ENCODE results near the gene MIP.

Gene MIP

DNA sequence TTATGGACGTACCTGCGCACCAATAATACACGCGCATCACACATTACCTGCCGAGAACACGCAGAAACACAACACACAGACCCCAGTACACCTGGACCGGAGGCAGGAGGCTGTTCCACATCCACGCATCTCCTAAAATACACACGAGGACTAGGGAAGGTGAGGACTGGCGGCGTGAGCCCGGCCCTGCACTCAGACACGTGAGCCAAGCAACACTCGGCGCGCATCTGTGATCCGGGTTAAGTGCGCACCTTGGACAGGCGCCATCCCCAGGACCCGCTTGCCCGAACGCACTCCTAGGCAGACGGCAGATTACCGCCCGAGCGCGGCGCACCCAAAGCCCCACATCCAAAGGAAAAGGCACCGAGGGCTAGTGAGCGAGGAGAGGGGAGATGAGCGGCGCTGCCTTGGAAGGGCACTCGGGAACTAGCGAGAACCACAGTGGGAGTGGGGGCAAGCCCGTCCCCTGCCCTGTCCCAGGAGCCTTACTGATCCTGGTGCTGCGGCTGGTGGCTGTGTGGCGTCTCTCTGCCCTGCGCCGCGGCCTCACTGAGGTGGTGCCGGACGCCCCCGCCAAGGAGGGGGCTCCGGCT lies 33.1 kb upstream of the MIP start (continued):
- no peak for TF ChIP-seq ZNF221 (tag by site-specific recombination; IDR thresholded peaks at IDR 0.05; ENCODE audit: borderline replicate concordance)
- TF ChIP-seq, protein P1, sequence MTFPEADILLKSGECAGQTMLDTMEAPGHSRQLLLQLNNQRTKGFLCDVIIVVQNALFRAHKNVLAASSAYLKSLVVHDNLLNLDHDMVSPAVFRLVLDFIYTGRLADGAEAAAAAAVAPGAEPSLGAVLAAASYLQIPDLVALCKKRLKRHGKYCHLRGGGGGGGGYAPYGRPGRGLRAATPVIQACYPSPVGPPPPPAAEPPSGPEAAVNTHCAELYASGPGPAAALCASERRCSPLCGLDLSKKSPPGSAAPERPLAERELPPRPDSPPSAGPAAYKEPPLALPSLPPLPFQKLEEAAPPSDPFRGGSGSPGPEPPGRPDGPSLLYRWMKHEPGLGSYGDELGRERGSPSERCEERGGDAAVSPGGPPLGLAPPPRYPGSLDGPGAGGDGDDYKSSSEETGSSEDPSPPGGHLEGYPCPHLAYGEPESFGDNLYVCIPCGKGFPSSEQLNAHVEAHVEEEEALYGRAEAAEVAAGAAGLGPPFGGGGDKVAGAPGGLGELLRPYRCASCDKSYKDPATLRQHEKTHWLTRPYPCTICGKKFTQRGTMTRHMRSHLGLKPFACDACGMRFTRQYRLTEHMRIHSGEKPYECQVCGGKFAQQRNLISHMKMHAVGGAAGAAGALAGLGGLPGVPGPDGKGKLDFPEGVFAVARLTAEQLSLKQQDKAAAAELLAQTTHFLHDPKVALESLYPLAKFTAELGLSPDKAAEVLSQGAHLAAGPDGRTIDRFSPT (tag by site-specific recombination; IDR thresholded peaks at IDR 0.05) = peak; percentile 60; the same call in 1 of the 2 replicates
- no peak for TF ChIP-seq ZNF239 (tag by site-specific recombination; IDR thresholded peaks at IDR 0.05)
- 0 out of 2 replicates have a peak, but pooled peaks have one; percentile 16 for TF ChIP-seq ZNF416 (tag by site-specific recombination; IDR thresholded peaks at IDR 0.05)
- TF ChIP-seq PATZ1 (tag by site-specific recombination; IDR thresholded peaks at IDR 0.05) = peak; percentile 95
- TF ChIP-seq, protein P2, sequence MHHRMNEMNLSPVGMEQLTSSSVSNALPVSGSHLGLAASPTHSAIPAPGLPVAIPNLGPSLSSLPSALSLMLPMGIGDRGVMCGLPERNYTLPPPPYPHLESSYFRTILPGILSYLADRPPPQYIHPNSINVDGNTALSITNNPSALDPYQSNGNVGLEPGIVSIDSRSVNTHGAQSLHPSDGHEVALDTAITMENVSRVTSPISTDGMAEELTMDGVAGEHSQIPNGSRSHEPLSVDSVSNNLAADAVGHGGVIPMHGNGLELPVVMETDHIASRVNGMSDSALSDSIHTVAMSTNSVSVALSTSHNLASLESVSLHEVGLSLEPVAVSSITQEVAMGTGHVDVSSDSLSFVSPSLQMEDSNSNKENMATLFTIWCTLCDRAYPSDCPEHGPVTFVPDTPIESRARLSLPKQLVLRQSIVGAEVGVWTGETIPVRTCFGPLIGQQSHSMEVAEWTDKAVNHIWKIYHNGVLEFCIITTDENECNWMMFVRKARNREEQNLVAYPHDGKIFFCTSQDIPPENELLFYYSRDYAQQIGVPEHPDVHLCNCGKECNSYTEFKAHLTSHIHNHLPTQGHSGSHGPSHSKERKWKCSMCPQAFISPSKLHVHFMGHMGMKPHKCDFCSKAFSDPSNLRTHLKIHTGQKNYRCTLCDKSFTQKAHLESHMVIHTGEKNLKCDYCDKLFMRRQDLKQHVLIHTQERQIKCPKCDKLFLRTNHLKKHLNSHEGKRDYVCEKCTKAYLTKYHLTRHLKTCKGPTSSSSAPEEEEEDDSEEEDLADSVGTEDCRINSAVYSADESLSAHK (tag by site-specific recombination; IDR thresholded peaks at IDR 0.05) = no peak; the same call in 1 of the 2 replicates
- 0 out of 2 replicates have a peak, but pooled peaks have one; percentile 36 for TF ChIP-seq ZXDB (tag by site-specific recombination; IDR thresholded peaks at IDR 0.05)
- peak; percentile 46; the same call in 1 of the 2 replicates for TF ChIP-seq ZBTB10 (tag by site-specific recombination; IDR thresholded peaks at IDR 0.05)
- 0 out of 2 replicates have a peak, but pooled peaks have one; percentile 26 for TF ChIP-seq ZBTB48 (tag by site-specific recombination; IDR thresholded peaks at IDR 0.05)
- TF ChIP-seq REST (tag by site-specific recombination; IDR thresholded peaks at IDR 0.05) = peak; percentile 93
- TF ChIP-seq ZNF76 (tag by site-specific recombination; IDR thresholded peaks at IDR 0.05; ENCODE audit: borderline replicate concordance, low read depth) = peak; percentile 47; the same call in 1 of the 2 replicates
- peak; percentile 9; the same call in 1 of the 2 replicates for TF ChIP-seq ZSCAN16 (tag by site-specific recombination; IDR thresholded peaks at IDR 0.05)
- no peak for TF ChIP-seq ZNF175 (tag by site-specific recombination; IDR thresholded peaks at IDR 0.05)
- TF ChIP-seq, protein P3, sequence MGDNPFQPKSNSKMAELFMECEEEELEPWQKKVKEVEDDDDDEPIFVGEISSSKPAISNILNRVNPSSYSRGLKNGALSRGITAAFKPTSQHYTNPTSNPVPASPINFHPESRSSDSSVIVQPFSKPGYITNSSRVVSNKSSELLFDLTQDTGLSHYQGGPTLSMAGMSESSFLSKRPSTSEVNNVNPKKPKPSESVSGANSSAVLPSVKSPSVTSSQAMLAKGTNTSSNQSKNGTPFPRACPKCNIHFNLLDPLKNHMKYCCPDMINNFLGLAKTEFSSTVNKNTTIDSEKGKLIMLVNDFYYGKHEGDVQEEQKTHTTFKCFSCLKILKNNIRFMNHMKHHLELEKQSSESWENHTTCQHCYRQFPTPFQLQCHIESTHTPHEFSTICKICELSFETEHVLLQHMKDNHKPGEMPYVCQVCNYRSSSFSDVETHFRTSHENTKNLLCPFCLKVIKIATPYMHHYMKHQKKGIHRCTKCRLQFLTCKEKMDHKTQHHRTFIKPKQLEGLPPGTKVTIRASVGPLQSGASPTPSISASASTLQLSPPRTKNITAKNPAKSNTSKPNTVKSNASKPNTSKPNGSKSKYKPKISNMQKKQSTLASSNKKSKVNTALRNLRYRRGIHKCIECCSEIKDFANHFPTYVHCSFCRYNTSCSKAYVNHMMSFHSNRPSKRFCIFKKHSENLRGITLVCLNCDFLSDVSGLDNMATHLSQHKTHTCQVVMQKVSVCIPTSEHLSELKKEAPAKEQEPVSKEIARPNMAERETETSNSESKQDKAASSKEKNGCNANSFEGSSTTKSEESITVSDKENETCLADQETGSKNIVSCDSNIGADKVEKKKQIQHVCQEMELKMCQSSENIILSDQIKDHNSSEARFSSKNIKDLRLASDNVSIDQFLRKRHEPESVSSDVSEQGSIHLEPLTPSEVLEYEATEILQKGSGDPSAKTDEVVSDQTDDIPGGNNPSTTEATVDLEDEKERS (tag by site-specific recombination; IDR thresholded peaks at IDR 0.05) = peak; percentile 7; the same call in 1 of the 2 replicates
- TF ChIP-seq ZBTB17 (tag by site-specific recombination; IDR thresholded peaks at IDR 0.05) = peak; percentile 98
- TF ChIP-seq ZFP3 (tag by site-specific recombination; IDR thresholded peaks at IDR 0.05; ENCODE audit: low read depth) = peak; percentile 92
- TF ChIP-seq, protein P4, sequence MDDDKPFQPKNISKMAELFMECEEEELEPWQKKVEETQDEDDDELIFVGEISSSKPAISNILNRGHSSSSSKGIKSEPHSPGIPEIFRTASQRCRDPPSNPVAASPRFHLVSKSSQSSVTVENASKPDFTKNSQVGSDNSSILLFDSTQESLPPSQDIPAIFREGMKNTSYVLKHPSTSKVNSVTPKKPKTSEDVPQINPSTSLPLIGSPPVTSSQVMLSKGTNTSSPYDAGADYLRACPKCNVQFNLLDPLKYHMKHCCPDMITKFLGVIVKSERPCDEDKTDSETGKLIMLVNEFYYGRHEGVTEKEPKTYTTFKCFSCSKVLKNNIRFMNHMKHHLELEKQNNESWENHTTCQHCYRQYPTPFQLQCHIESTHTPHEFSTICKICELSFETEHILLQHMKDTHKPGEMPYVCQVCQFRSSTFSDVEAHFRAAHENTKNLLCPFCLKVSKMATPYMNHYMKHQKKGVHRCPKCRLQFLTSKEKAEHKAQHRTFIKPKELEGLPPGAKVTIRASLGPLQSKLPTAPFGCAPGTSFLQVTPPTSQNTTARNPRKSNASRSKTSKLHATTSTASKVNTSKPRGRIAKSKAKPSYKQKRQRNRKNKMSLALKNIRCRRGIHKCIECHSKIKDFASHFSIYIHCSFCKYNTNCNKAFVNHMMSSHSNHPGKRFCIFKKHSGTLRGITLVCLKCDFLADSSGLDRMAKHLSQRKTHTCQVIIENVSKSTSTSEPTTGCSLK (tag by site-specific recombination; IDR thresholded peaks at IDR 0.05) = no peak
- peak; percentile 95 for TF ChIP-seq ZNF335 (tag by site-specific recombination; conservative IDR thresholded peaks at IDR 0.05)
